NCI-H345 treated with DMSO at 0.1 percent for 48 hours (cell line): Measurements from ENCODE around the gene CLASP2.
A peak's percentile ranks its signal among the peaks of the same experiment; 100 is the strongest.
"Not testable (repeated sequence)": the region's sequence is repeated elsewhere in the genome, so short reads cannot be mapped to it uniquely, and the experiment has no call there.

Experiments
- DNase-seq: peaks from one replicate; lab custom pipeline; 2025; ENCODE audit not compliant: unreplicated experiment; lab: John Stamatoyannopoulos, UW

Gene CLASP2

GRCh38 chr3:33717866-33718594 is at the start of gene CLASP2:
CLASP2 (minus strand) TSS chr3:33718254; CDS start chr3:33718002, 252 bp downstream.
- DNase-seq: peak; percentile 55

- DNase-seq: no peak
These were observed 40.8 kb upstream of the CLASP2 start for GRCh38 chr3:33758864-33759263.

GRCh38 chr3:33758281-33758680 is 40.2 kb upstream of the CLASP2 start:
- no peak for DNase-seq

GRCh38 chr3:33754391-33754790 is 36.3 kb upstream of the CLASP2 start:
- not testable (repeated sequence) for DNase-seq

GRCh38 chr3:33751336-33751735 is 33.3 kb upstream of the CLASP2 start:
- DNase-seq: no peak

GRCh38 chr3:33750211-33750548 is 32.1 kb upstream of the CLASP2 start:
- no peak for DNase-seq

- DNase-seq: no peak
These were observed 31.6 kb upstream of the CLASP2 start for GRCh38 chr3:33749546-33750210.

- no peak for DNase-seq
These were observed 28.5 kb upstream of the CLASP2 start for GRCh38 chr3:33746416-33747116.

- no peak for DNase-seq
These were observed 19.1 kb upstream of the CLASP2 start for GRCh38 chr3:33737146-33737545.

GRCh38 chr3:33732394-33732793 is 14.3 kb upstream of the CLASP2 start:
- no peak for DNase-seq

- no peak for DNase-seq
These were observed 11.9 kb upstream of the CLASP2 start for GRCh38 chr3:33729993-33730392.

- no peak for DNase-seq
These were observed 6.2 kb upstream of the CLASP2 start for GRCh38 chr3:33724256-33724655.

- DNase-seq: no peak
These were observed 4.7 kb upstream of the CLASP2 start for GRCh38 chr3:33722626-33723370.

- no peak for DNase-seq
These were observed 4.1 kb upstream of the CLASP2 start for GRCh38 chr3:33722191-33722590.

GRCh38 chr3:33718595-33718907 is 497 bp upstream of the CLASP2 start:
- no peak for DNase-seq

- DNase-seq: no peak
These were observed 513 bp downstream of the CLASP2 start for GRCh38 chr3:33717616-33717865.

- DNase-seq: no peak
These were observed 1.8 kb downstream of the CLASP2 start for GRCh38 chr3:33716227-33716626.

GRCh38 chr3:33711100-33711499 is 7.0 kb downstream of the CLASP2 start:
- no peak for DNase-seq

GRCh38 chr3:33706056-33706455 is 12.0 kb downstream of the CLASP2 start:
- no peak for DNase-seq

GRCh38 chr3:33704891-33705290 is 13.2 kb downstream of the CLASP2 start:
- DNase-seq: no peak

GRCh38 chr3:33699275-33699674 is 18.8 kb downstream of the CLASP2 start:
- DNase-seq: no peak

GRCh38 chr3:33694944-33695343 is 23.1 kb downstream of the CLASP2 start:
- DNase-seq: no peak
